ENCODE data around the gene C1QTNF3. TPM values are rescaled to one million over a fixed set of nuclear protein-coding genes. Genes with fewer than 3 reads are reported as not detected.

Gene C1QTNF3
- total RNA-seq, 2 experiments from 2014 or later: 1.5 to 1.8 TPM

GRCh38 chr5:34003941-34004340 lies 39.1 kb downstream of the C1QTNF3 start:
- no peak overlapping the region for H3K4me3 Mint-ChIP-seq
- no peak overlapping the region for H3K27ac Mint-ChIP-seq
- H3K27me3 Mint-ChIP-seq: no peaks in the 10 kb centered on the region
- no peak for DNase-seq
- H3K4me1 Mint-ChIP-seq: peaks cover 26% of the 10 kb centered on the region
- H3K9me3 Mint-ChIP-seq: no peaks in the 10 kb centered on the region
- no peaks in the 10 kb centered on the region for H3K36me3 Mint-ChIP-seq

GRCh38 chr5:34002629-34003328 lies 40.2 kb downstream of the C1QTNF3 start:
- Mint-ChIP-seq H3K4me3 (no peak overlapping the region), H3K36me3 (no peaks in the 10 kb centered on the region), H3K4me1 (peaks cover 19% of the 10 kb centered on the region), H3K27me3 (no peaks in the 10 kb centered on the region), H3K9me3 (no peaks in the 10 kb centered on the region), H3K27ac (no peak overlapping the region)
- DNase-seq: no peak

- H3K36me3 Mint-ChIP-seq: no peaks in the 10 kb centered on the region
- no peaks in the 10 kb centered on the region for H3K27me3 Mint-ChIP-seq
- no peak overlapping the region for H3K4me3 Mint-ChIP-seq
- H3K9me3 Mint-ChIP-seq: no peaks in the 10 kb centered on the region
- no peak overlapping the region for H3K27ac Mint-ChIP-seq
- DNase-seq: no peak
- H3K4me1 Mint-ChIP-seq: peaks cover 15% of the 10 kb centered on the region
Measured at GRCh38 chr5:34001241-34001841, 41.7 kb downstream of the C1QTNF3 start.

GRCh38 chr5:33999978-34000377 lies 43.0 kb downstream of the C1QTNF3 start:
- no peak overlapping the region for H3K27ac Mint-ChIP-seq
- no peaks in the 10 kb centered on the region for H3K27me3 Mint-ChIP-seq
- H3K9me3 Mint-ChIP-seq: no peaks in the 10 kb centered on the region
- H3K36me3 Mint-ChIP-seq: no peaks in the 10 kb centered on the region
- no peak overlapping the region for H3K4me3 Mint-ChIP-seq
- DNase-seq: no peak
- H3K4me1 Mint-ChIP-seq: peaks cover 8% of the 10 kb centered on the region

GRCh38 chr5:33997331-33997983 lies 45.6 kb downstream of the C1QTNF3 start:
- Mint-ChIP-seq H3K27me3 (no peaks in the 10 kb centered on the region), H3K4me3 (no peak overlapping the region), H3K27ac (no peak overlapping the region), H3K36me3 (no peaks in the 10 kb centered on the region), H3K9me3 (no peaks in the 10 kb centered on the region), H3K4me1 (peaks cover 9% of the 10 kb centered on the region)
- no peak for DNase-seq

- Mint-ChIP-seq H3K4me3 (no peak overlapping the region), H3K36me3 (no peaks in the 10 kb centered on the region), H3K9me3 (no peaks in the 10 kb centered on the region), H3K27me3 (no peaks in the 10 kb centered on the region), H3K4me1 (peaks cover 9% of the 10 kb centered on the region), H3K27ac (no peak overlapping the region)
- DNase-seq: no peak
Measured at GRCh38 chr5:33995865-33996264, 47.1 kb downstream of the C1QTNF3 start.

- Mint-ChIP-seq H3K4me3 (no peak overlapping the region), H3K27me3 (no peaks in the 10 kb centered on the region), H3K36me3 (no peaks in the 10 kb centered on the region), H3K9me3 (no peaks in the 10 kb centered on the region), H3K27ac (peak overlapping the region; percentile 48), H3K4me1 (peaks cover 9% of the 10 kb centered on the region)
- DNase-seq: no peak
Measured at GRCh38 chr5:33994845-33995244, 48.2 kb downstream of the C1QTNF3 start.

GRCh38 chr5:33992864-33993263 lies 50.1 kb downstream of the C1QTNF3 start:
- Mint-ChIP-seq H3K4me3 (no peak overlapping the region), H3K4me1 (peaks cover 9% of the 10 kb centered on the region), H3K9me3 (no peaks in the 10 kb centered on the region), H3K27me3 (no peaks in the 10 kb centered on the region), H3K36me3 (peaks cover 12% of the 10 kb centered on the region), H3K27ac (no peak overlapping the region)
- no peak for DNase-seq

- no peaks in the 10 kb centered on the region for H3K4me1 Mint-ChIP-seq
- DNase-seq: no peak
Measured at GRCh38 chr5:33985447-33985846, 57.6 kb downstream of the C1QTNF3 start.

GRCh38 chr5:33984671-33985124 lies 58.3 kb downstream of the C1QTNF3 start, which contains the start of gene SLC45A2:
SLC45A2 (minus strand) TSS chr5:33984693; CDS start chr5:33984583, 110 bp downstream.
- H3K27ac Mint-ChIP-seq: no peak within 1 kb of the TSS
- peaks cover 13% of the 10 kb centered on the region for H3K36me3 Mint-ChIP-seq
- no peak within 1 kb of the TSS for H3K4me3 Mint-ChIP-seq
- no peaks in the 10 kb centered on the region for H3K9me3 Mint-ChIP-seq
- no peaks in the 10 kb centered on the region for H3K4me1 Mint-ChIP-seq
- no peaks in the 10 kb centered on the region for H3K27me3 Mint-ChIP-seq
- no peak for DNase-seq

More at GRCh38 chr5:33985447-33985846, 57.6 kb downstream of the C1QTNF3 start:
- Mint-ChIP-seq H3K27ac (no peak overlapping the region), H3K27me3 (no peaks in the 10 kb centered on the region), H3K36me3 (peaks cover 13% of the 10 kb centered on the region), H3K4me3 (no peak overlapping the region), H3K9me3 (no peaks in the 10 kb centered on the region)

- Mint-ChIP-seq H3K27ac (no peak overlapping the region), H3K4me1 (no peaks in the 10 kb centered on the region), H3K4me3 (no peak overlapping the region), H3K27me3 (no peaks in the 10 kb centered on the region), H3K36me3 (peaks cover 11% of the 10 kb centered on the region), H3K9me3 (no peaks in the 10 kb centered on the region)
- DNase-seq: no peak
Measured at GRCh38 chr5:33984178-33984577, 58.8 kb downstream of the C1QTNF3 start.

GRCh38 chr5:33981408-33982162 lies 61.4 kb downstream of the C1QTNF3 start:
- Mint-ChIP-seq H3K27ac (no peak overlapping the region), H3K27me3 (no peaks in the 10 kb centered on the region), H3K9me3 (no peaks in the 10 kb centered on the region), H3K4me1 (no peaks in the 10 kb centered on the region), H3K36me3 (no peaks in the 10 kb centered on the region), H3K4me3 (no peak overlapping the region)
- no peak for DNase-seq

GRCh38 chr5:33980030-33980429 lies 63.0 kb downstream of the C1QTNF3 start:
- Mint-ChIP-seq H3K4me3 (no peak overlapping the region), H3K36me3 (no peaks in the 10 kb centered on the region), H3K4me1 (no peaks in the 10 kb centered on the region), H3K27ac (no peak overlapping the region), H3K9me3 (no peaks in the 10 kb centered on the region), H3K27me3 (peaks cover 2% of the 10 kb centered on the region)
- DNase-seq: no peak

- no peak overlapping the region for H3K27ac Mint-ChIP-seq
- no peaks in the 10 kb centered on the region for H3K9me3 Mint-ChIP-seq
- no peak for DNase-seq
- H3K27me3 Mint-ChIP-seq: peaks cover 5% of the 10 kb centered on the region
- peaks cover 3% of the 10 kb centered on the region for H3K4me1 Mint-ChIP-seq
- H3K4me3 Mint-ChIP-seq: no peak overlapping the region
- no peaks in the 10 kb centered on the region for H3K36me3 Mint-ChIP-seq
Measured at GRCh38 chr5:33978306-33978705, 64.7 kb downstream of the C1QTNF3 start.

- Mint-ChIP-seq H3K4me3 (no peak overlapping the region), H3K27me3 (peaks cover 5% of the 10 kb centered on the region), H3K36me3 (no peaks in the 10 kb centered on the region), H3K4me1 (peaks cover 8% of the 10 kb centered on the region), H3K9me3 (no peaks in the 10 kb centered on the region), H3K27ac (no peak overlapping the region)
- no peak for DNase-seq
Measured at GRCh38 chr5:33976307-33976706, 66.7 kb downstream of the C1QTNF3 start.

Measured in activated naive CD8-positive, alpha-beta T cell treated with anti-CD3 and anti-CD28 coated beads for 36 hours (primary cell).